CD4-positive, alpha-beta T cell treated with Interleukin-17A for 4 hours (primary cell): ENCODE results near the gene PRDX1.
A peak's percentile ranks its signal among the peaks of the same experiment; 100 is the strongest.

Experiments used
- DNase-seq: peaks from one replicate; pipeline ENCODE4 v3.0.0-alpha.2; 2020; ENCODE audit warnings: mixed read lengths

PRDX1 gene

GRCh38 chr1:45521413-45522323, at the start of gene PRDX1:
PRDX1 (minus strand) TSS chr1:45521884; CDS start chr1:45519043, 2,841 bp downstream.
- peak; percentile 96 for DNase-seq

- DNase-seq = no peak
Measured at GRCh38 chr1:45570631-45571030, 48.9 kb upstream of the PRDX1 start.

GRCh38 chr1:45569962-45570581, 48.4 kb upstream of the PRDX1 start:
- peak; percentile 78 for DNase-seq

- no peak for DNase-seq
Measured at GRCh38 chr1:45569571-45569961, 47.9 kb upstream of the PRDX1 start.

GRCh38 chr1:45568421-45568820, 46.7 kb upstream of the PRDX1 start:
- no peak for DNase-seq

- no peak for DNase-seq
Measured at GRCh38 chr1:45567911-45568310, 46.2 kb upstream of the PRDX1 start.

GRCh38 chr1:45566722-45567121, 45.0 kb upstream of the PRDX1 start:
- no peak for DNase-seq

GRCh38 chr1:45563843-45564242, 42.2 kb upstream of the PRDX1 start:
- DNase-seq = no peak

GRCh38 chr1:45557422-45557944, 35.8 kb upstream of the PRDX1 start:
- no peak for DNase-seq

- no peak for DNase-seq
Measured at GRCh38 chr1:45554198-45554597, 32.5 kb upstream of the PRDX1 start.

- no peak for DNase-seq
Measured at GRCh38 chr1:45552331-45552730, 30.6 kb upstream of the PRDX1 start.

GRCh38 chr1:45551684-45552083, 30.0 kb upstream of the PRDX1 start:
- DNase-seq = no peak

- DNase-seq = peak; percentile 92
Measured at GRCh38 chr1:45550401-45551351, 29.0 kb upstream of the PRDX1 start, which contains the start of gene AKR1A1. AKR1A1 (plus strand) TSS chr1:45550826; CDS start chr1:45561795, 10,969 bp downstream.

GRCh38 chr1:45545553-45546310, 24.0 kb upstream of the PRDX1 start:
- no peak for DNase-seq

- no peak for DNase-seq
Measured at GRCh38 chr1:45545019-45545493, 23.4 kb upstream of the PRDX1 start.

- DNase-seq = no peak
Measured at GRCh38 chr1:45544530-45544929, 22.8 kb upstream of the PRDX1 start.

GRCh38 chr1:45543581-45544417, 22.1 kb upstream of the PRDX1 start:
- peak; percentile 70 for DNase-seq

- no peak for DNase-seq
Measured at GRCh38 chr1:45542591-45542990, 20.9 kb upstream of the PRDX1 start.

GRCh38 chr1:45541193-45541592, 19.5 kb upstream of the PRDX1 start:
- no peak for DNase-seq

GRCh38 chr1:45536886-45537285, 15.2 kb upstream of the PRDX1 start:
- no peak for DNase-seq
